ENCODE measurements around the gene DENND1C. TPM values are rescaled to one million over a fixed set of nuclear protein-coding genes. Genes with fewer than 3 reads are reported as not detected.

The DENND1C gene
- total RNA-seq, 2 donors from 2014 or later, result 2.7 to 3.9 TPM

- H3K36me3 ChIP-seq, result no peaks in the 10 kb centered on the region
- ATAC-seq (ENCODE audit: insufficient number of reproducible peaks, low FRiP score, low read depth) (no peak), DNase-seq (ENCODE audit: low spot score) (no peak)
- peaks cover 0 to 17% of the 10 kb centered on the region in 2 donors for H3K4me1 ChIP-seq (ENCODE audit: control insufficient read depth in 1 of 2, low read depth in 2 of 2)
- no peak for TF ChIP-seq CTCF (IDR thresholded peaks at IDR 0.05)
- H3K4me3 ChIP-seq, result no peak overlapping the region
- H3K27me3 ChIP-seq (replicated peaks; ENCODE audit: insufficient read depth), result no peaks in the 10 kb centered on the region
- H3K27ac ChIP-seq, result no peak overlapping the region
- no peaks in the 10 kb centered on the region for H3K9me3 ChIP-seq
These were observed 46.4 kb upstream of the DENND1C start for GRCh38 chr19:6527893-6528543.

GRCh38 chr19:6524311-6524710 lies 42.7 kb upstream of the DENND1C start:
- DNase-seq (ENCODE audit: low spot score) (no peak), ATAC-seq (ENCODE audit: insufficient number of reproducible peaks, low FRiP score, low read depth) (no peak)
- H3K36me3 ChIP-seq, result no peaks in the 10 kb centered on the region
- TF ChIP-seq CTCF (IDR thresholded peaks at IDR 0.05), result no peak
- H3K27ac ChIP-seq, result no peak overlapping the region
- H3K4me1 ChIP-seq (ENCODE audit: control insufficient read depth in 1 of 2, low read depth in 2 of 2), result no peaks in the 10 kb centered on the region
- no peaks in the 10 kb centered on the region for H3K27me3 ChIP-seq (replicated peaks; ENCODE audit: insufficient read depth)
- no peaks in the 10 kb centered on the region for H3K9me3 ChIP-seq
- no peak overlapping the region for H3K4me3 ChIP-seq

GRCh38 chr19:6522712-6523111 lies 41.1 kb upstream of the DENND1C start:
- no peak for TF ChIP-seq CTCF (IDR thresholded peaks at IDR 0.05)
- ATAC-seq (ENCODE audit: insufficient number of reproducible peaks, low FRiP score, low read depth) (no peak), DNase-seq (ENCODE audit: low spot score) (no peak)
- Histone ChIP-seq H3K4me1 (ENCODE audit: control insufficient read depth in 1 of 2, low read depth in 2 of 2) (peaks cover 0 to 7% of the 10 kb centered on the region in 2 donors), H3K36me3 (no peaks in the 10 kb centered on the region), H3K9me3 (no peaks in the 10 kb centered on the region), H3K27me3 (replicated peaks; ENCODE audit: insufficient read depth) (no peaks in the 10 kb centered on the region), H3K27ac (no peak overlapping the region), H3K4me3 (no peak overlapping the region)

GRCh38 chr19:6521718-6522646 lies 40.4 kb upstream of the DENND1C start:
- no peak overlapping the region for H3K4me3 ChIP-seq
- no peak for ATAC-seq (ENCODE audit: insufficient number of reproducible peaks, low FRiP score, low read depth)

More at GRCh38 chr19:6521718-6522646, 40.4 kb upstream of the DENND1C start:
- Histone ChIP-seq H3K27ac (no peak overlapping the region), H3K4me1 (ENCODE audit: control insufficient read depth in 1 of 2, low read depth in 2 of 2) (peaks cover 0 to 7% of the 10 kb centered on the region in 2 donors), H3K9me3 (no peaks in the 10 kb centered on the region), H3K27me3 (replicated peaks; ENCODE audit: insufficient read depth) (no peaks in the 10 kb centered on the region), H3K36me3 (no peaks in the 10 kb centered on the region)
- TF ChIP-seq CTCF (IDR thresholded peaks at IDR 0.05), result no peak
- DNase-seq (ENCODE audit: low spot score), result no peak

All from thoracic aorta (tissue), 2 donors.